IMR-90 (cell line): ENCODE measurements around the gene CAMK2G. TPM values are rescaled to one million over a fixed set of nuclear protein-coding genes. Genes with fewer than 3 reads are reported as not detected.

Experiments used
- ATAC-seq: fragments of 200-7000 bp; cut with Tn5 transposase; 2 replicates; pipeline ENCODE4 v1.9.1; 2020; ENCODE audit warnings: low read depth, mild to moderate bottlenecking, moderate library complexity
- BruUV-seq: library from RNA; stranded (reverse); fragments of 400-500 nt; replicated peaks from 2 replicates; lab custom pipeline; 2021; lab: Mats Ljungman, UMichigan
- CTCF ChIA-PET: fragments of 300-600 bp; formaldehyde crosslinking; extraction: SDS; loops from one replicate; lab custom pipeline; 2021; ENCODE audit warnings: antibody characterized with exemption; lab: Yijun Ruan, JAX
- POLR2A ChIA-PET: fragments of 300-600 bp; sonication (Branson Sonifier 250); formaldehyde crosslinking; loops from one replicate; lab custom pipeline; 2022; ENCODE audit warnings: antibody characterized with exemption; ENCODE audit not compliant: unreplicated experiment; lab: Charles Lee
- DNase-seq: peaks from one replicate; pipeline ENCODE4 v3.0.0; 2013
- H2AFZ ChIP-seq: replicated peaks from 2 replicates; pipeline ENCODE3; 2013; ENCODE audit warnings: low read length, mild to moderate bottlenecking; ENCODE audit not compliant: poor library complexity
- H2AK5ac ChIP-seq: 2 replicates; pipeline ENCODE4 v1.6.1; 2013; ENCODE audit warnings: low read depth, low read length, inconsistent platforms
- H2AK9ac ChIP-seq: replicated peaks from 2 replicates; pipeline ENCODE3; 2013; ENCODE audit warnings: mild to moderate bottlenecking, low read depth, low read length, moderate library complexity; ENCODE audit not compliant: poor library complexity
- H2BK120ac ChIP-seq: 2 replicates; pipeline ENCODE4 v1.6.1; 2013; ENCODE audit warnings: low read depth, low read length, inconsistent platforms
- H2BK15ac ChIP-seq: 3 replicates; pipeline ENCODE4 v1.6.1; 2013; ENCODE audit warnings: low read depth, low read length, inconsistent platforms
- H2BK20ac ChIP-seq: 2 replicates; pipeline ENCODE4 v1.6.1; 2013; ENCODE audit warnings: low read depth, mild to moderate bottlenecking, inconsistent platforms, low read length, moderate library complexity
- H2BK5ac ChIP-seq: 2 replicates; pipeline ENCODE4 v1.6.1; 2013; ENCODE audit warnings: mild to moderate bottlenecking, low read depth, low read length, inconsistent platforms; ENCODE audit not compliant: poor library complexity, severe bottlenecking
- H3K14ac ChIP-seq: replicated peaks from 2 replicates; pipeline ENCODE4 v1.6.1; 2013; ENCODE audit warnings: low read depth, low read length, inconsistent platforms
- H3K18ac ChIP-seq: 2 replicates; pipeline ENCODE4 v1.6.1; 2013; ENCODE audit warnings: low read depth, low read length, control low read depth
- H3K23ac ChIP-seq: 2 replicates; pipeline ENCODE4 v1.6.1; 2013; ENCODE audit warnings: low read depth, low read length, inconsistent platforms
- H3K27ac ChIP-seq: 2 replicates; pipeline ENCODE4 v1.5.1; 2013; ENCODE audit warnings: mild to moderate bottlenecking, control low read depth, low read length; ENCODE audit not compliant: insufficient read depth
- H3K27me3 ChIP-seq: 2 replicates; pipeline ENCODE4 v1.6.1; 2013; ENCODE audit warnings: low read length; ENCODE audit not compliant: control insufficient read depth, insufficient read depth
- H3K36me3 ChIP-seq: 2 replicates; pipeline ENCODE4 v1.6.1; 2013; ENCODE audit warnings: low read length, mixed read lengths; ENCODE audit not compliant: control insufficient read depth, insufficient read depth
- H3K4ac ChIP-seq: 2 replicates; pipeline ENCODE4 v1.6.1; 2013; ENCODE audit warnings: low read depth, low read length, inconsistent platforms
- H3K4me1 ChIP-seq: 2 replicates; pipeline ENCODE4 v1.6.1; 2013; ENCODE audit warnings: low read length, mixed read lengths; ENCODE audit not compliant: control insufficient read depth, insufficient read depth
- H3K4me2 ChIP-seq: 2 replicates; pipeline ENCODE4 v1.6.1; 2013; ENCODE audit warnings: low read depth, mild to moderate bottlenecking, control low read depth, low read length, moderate library complexity
- H3K4me3 ChIP-seq: 2 replicates; pipeline ENCODE4 v1.5.1; 2013; ENCODE audit warnings: low read depth, mild to moderate bottlenecking, control low read depth, low read length, moderate library complexity; ENCODE audit not compliant: insufficient read depth
- H3K56ac ChIP-seq: 2 replicates; pipeline ENCODE4 v1.6.1; 2013; ENCODE audit warnings: low read length, inconsistent platforms; ENCODE audit not compliant: insufficient read depth; ENCODE audit errors: extremely low read depth
- H3K79me1 ChIP-seq, 2 experiments: 2 replicates each; pipeline ENCODE4 v1.6.1; 2013; ENCODE audit warnings: low read length in 2 of 2, inconsistent platforms in 1 of 2, low read depth in 1 of 2
- H3K9ac ChIP-seq: 2 replicates; pipeline ENCODE4 v1.6.1; 2013; ENCODE audit warnings: low read depth, low read length, control low read depth
- H3K9me1 ChIP-seq: 2 replicates; pipeline ENCODE4 v1.6.1; 2013; ENCODE audit warnings: low read length, inconsistent platforms; ENCODE audit not compliant: insufficient read depth
- H3K9me3 ChIP-seq: 2 replicates; pipeline ENCODE4 v1.6.1; 2013; ENCODE audit warnings: low read length; ENCODE audit not compliant: control insufficient read depth, insufficient read depth
- H4K20me1 ChIP-seq: 2 replicates; pipeline ENCODE4 v1.6.1; 2013; ENCODE audit warnings: low read length, inconsistent platforms; ENCODE audit not compliant: insufficient read depth
- H4K5ac ChIP-seq: 2 replicates; pipeline ENCODE4 v1.6.1; 2013; ENCODE audit warnings: mild to moderate bottlenecking, low read depth, low read length, control low read depth
- H4K8ac ChIP-seq, 2 experiments: 2 replicates each; pipeline ENCODE4 v1.6.1; 2013; ENCODE audit warnings: low read depth in 2 of 2, low read length in 2 of 2, control low read depth in 1 of 2, inconsistent platforms in 1 of 2
- H4K91ac ChIP-seq: 2 replicates; pipeline ENCODE4 v1.6.1; 2013; ENCODE audit warnings: low read depth, low read length, inconsistent platforms; ENCODE audit not compliant: insufficient read depth
- CEBPB ChIP-seq: IDR thresholded peaks from 2 replicates; pipeline ENCODE4 v1.6.1; 2012; ENCODE audit warnings: low read depth, low read length, improper control_type of control experiment
- FOS ChIP-seq: fragments of 150-350 bp; IDR thresholded peaks from 2 replicates; pipeline ENCODE4 v1.6.1; 2016; ENCODE audit warnings: low read depth, low read length
- MAZ ChIP-seq: IDR thresholded peaks from 2 replicates; pipeline ENCODE4 v1.6.1; 2012; ENCODE audit warnings: low read depth, mild to moderate bottlenecking, low read length, improper control_type of control experiment, moderate library complexity, borderline replicate concordance
- MXI1 ChIP-seq: IDR thresholded peaks from 2 replicates; pipeline ENCODE4 v1.6.1; 2012; ENCODE audit warnings: low read depth, mild to moderate bottlenecking, low read length, moderate library complexity, borderline replicate concordance
- NFE2L2 ChIP-seq: fragments of 150-350 bp; IDR thresholded peaks from 2 replicates; pipeline ENCODE4 v1.6.1; 2016; ENCODE audit warnings: low read depth, mild to moderate bottlenecking, low read length
- RAD21 ChIP-seq: IDR thresholded peaks from 2 replicates; pipeline ENCODE4 v1.6.1; 2012; ENCODE audit warnings: low read length, improper control_type of control experiment
- RCOR1 ChIP-seq: IDR thresholded peaks from 2 replicates; pipeline ENCODE4 v1.6.1; 2012; ENCODE audit warnings: mild to moderate bottlenecking, low read length, improper control_type of control experiment; ENCODE audit not compliant: insufficient replicate concordance
- RFX5 ChIP-seq: IDR thresholded peaks from 2 replicates; pipeline ENCODE4 v1.8.0; 2012; ENCODE audit warnings: low read depth, mild to moderate bottlenecking, low read length, moderate library complexity
- SMC3 ChIP-seq: fragments of 150-350 bp; IDR thresholded peaks from 2 replicates; pipeline ENCODE4 v1.6.1; 2016; ENCODE audit warnings: low read depth, mild to moderate bottlenecking, antibody characterized with exemption, low read length, moderate library complexity
- WGBS, 2 experiments: methylation state at CpG; one replicate each; pipeline versions ENCODE4 v1.1.5 to v1.1.7; 2013; ENCODE audit warnings: missing lambda C conversion rate in 2 of 2; ENCODE audit not compliant: insufficient read length in 1 of 2; ENCODE audit errors: extremely low coverage in 2 of 2; 5-methylcytosine and 5-hydroxymethylcytosine counted together
- dilution Hi-C: fragments of 300-500 bp; cut with HindIII; formaldehyde crosslinking; loops from one replicate; pipeline ENCODE4 v1.14.3; 2018; ENCODE audit warnings: low sequenced_read_pairs; ENCODE audit not compliant: unreplicated experiment
- in situ Hi-C: fragments of 300-500 bp; cut with MboI; formaldehyde crosslinking; loops from 3 replicates; pipeline ENCODE4 v1.14.3; 2019; ENCODE audit warnings: low sequenced_read_pairs, inconsistent platforms, mixed read lengths
- intact Hi-C: fragments of 100-400 bp; cut with micrococcal nuclease; formaldehyde crosslinking; loops from 2 replicates; pipeline ENCODE4 v1.10.0; 2022
- polyA plus RNA-seq, 3 experiments: library from polyadenylated mRNA; depleted of rRNA; stranded (reverse); fragments of >200 nt; gene quantifications; 2 replicates each; pipeline ENCODE4 v1.2.3, GENCODE V29; 2012; ENCODE audit warnings: low replicate concordance in 1 of 3
- total RNA-seq: library from RNA; depleted of rRNA; stranded (reverse); fragments of >200 nt; gene quantifications from 2 replicates; pipeline ENCODE4 v1.2.3, GENCODE V29; 2012
- TF ChIP-seq, protein P1 (sequence below): conservative IDR thresholded peaks from 2 replicates; pipeline ENCODE4 v1.5.1; 2012; ENCODE audit warnings: mild to moderate bottlenecking, low read depth, low read length, improper control_type of control experiment

Gene CAMK2G
- total and polyA plus RNA-seq, 2 of the 4 experiments (the other 2 are of a cell fraction), result 20.4 to 25.4 TPM

DNA sequence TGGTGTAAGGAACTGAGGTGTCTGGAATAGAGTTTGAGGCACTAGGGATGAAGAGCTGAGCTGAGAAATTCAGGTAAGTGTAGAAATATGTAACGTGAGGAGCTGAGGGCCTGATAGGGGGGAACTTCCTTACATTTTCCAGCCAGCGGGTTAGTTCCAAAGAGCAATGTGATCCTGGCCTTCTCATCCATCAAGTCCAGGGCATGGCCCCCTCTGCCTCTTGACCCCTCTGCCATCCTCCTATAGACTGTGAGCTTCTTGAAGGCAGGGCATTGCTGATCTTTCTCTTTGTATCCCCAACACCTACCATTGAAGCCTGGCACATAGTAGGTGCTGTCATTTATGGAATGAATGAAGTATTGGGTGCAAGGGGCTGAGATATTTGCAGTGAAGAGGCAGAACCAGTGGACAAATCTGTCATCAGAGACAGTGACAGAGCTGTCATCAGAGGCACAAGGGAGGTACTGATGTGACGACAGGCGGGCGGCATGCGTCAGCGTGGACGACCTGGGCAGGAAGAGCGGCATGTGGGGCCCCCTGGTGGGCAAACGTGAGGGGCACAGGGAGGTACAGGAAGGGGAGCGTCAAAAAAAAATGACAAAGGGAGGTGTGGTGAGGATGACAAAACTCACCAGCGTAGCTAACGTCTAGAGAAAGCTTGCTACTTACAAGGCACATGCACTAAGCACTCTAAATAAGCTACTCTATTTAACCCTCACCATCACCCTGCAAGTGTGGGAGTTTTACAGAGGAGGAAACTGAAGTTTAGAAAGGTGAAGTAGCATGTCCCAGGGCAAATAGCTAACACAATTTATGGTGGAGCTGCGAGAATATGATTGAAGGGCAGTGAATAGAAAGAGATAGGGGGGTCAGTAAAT, 5.2 kb upstream of the CAMK2G start:
- Histone ChIP-seq H3K4me2 (no peak overlapping the region), H3K18ac (no peak overlapping the region), H3K9me1 (peaks cover 6% of the 10 kb centered on the region), H2AK5ac (peak overlapping the region; percentile 65; the same call in 1 of the 2 replicates), H4K20me1 (no peaks in the 10 kb centered on the region), H3K4ac (peak overlapping the region; percentile 26; the same call in 1 of the 2 replicates), H3K27ac (no peak overlapping the region), H2BK15ac (no peak overlapping the region), H3K56ac (no peak overlapping the region), H2BK5ac (no peak overlapping the region), H3K79me1 (peaks cover 0 to 3% of the 10 kb centered on the region in 2 experiments; a peak in 1 of 4 replicates), H3K9me3 (no peaks in the 10 kb centered on the region), H2AFZ (peak overlapping the region; percentile 80), H3K4me3 (no peak overlapping the region), H4K5ac (no peak overlapping the region), H3K36me3 (no peaks in the 10 kb centered on the region), H3K27me3 (no peaks in the 10 kb centered on the region), H4K8ac (peak overlapping the region in 1 of 2 experiments; percentile 49; a peak in 1 of 4 replicates), H2BK20ac (peak overlapping the region; percentile 19; the same call in 1 of the 2 replicates), H3K23ac (no peak overlapping the region), H3K9ac (no peak overlapping the region), H3K14ac (no peak overlapping the region), H2AK9ac (peak overlapping the region; percentile 34), H4K91ac (peak overlapping the region; percentile 10; the same call in 1 of the 2 replicates), H2BK120ac (no peak overlapping the region), H3K4me1 (peaks cover 2% of the 10 kb centered on the region; the same call in 1 of the 2 replicates)
- in situ Hi-C loops, result no loop called here
- WGBS, 2 experiments, result 0% methylated on average over 1 of the region's 14 CpGs; no CpG with 5 or more reads in 1 of the 2 experiments
- no TSS peak for BruUV-seq
- ATAC-seq, result peak; percentile 75
- intact Hi-C loops, result loop anchor here (1.0 kb wide), 1 partner anchor 30 kb away; no protein-coding TSS in a partner anchor
- dilution Hi-C loops, result no loop called here
- peak; percentile 71; the same call in 1 of the 2 replicates for TF ChIP-seq MXI1
- no peak for TF ChIP-seq RFX5
- TF ChIP-seq, protein P1, sequence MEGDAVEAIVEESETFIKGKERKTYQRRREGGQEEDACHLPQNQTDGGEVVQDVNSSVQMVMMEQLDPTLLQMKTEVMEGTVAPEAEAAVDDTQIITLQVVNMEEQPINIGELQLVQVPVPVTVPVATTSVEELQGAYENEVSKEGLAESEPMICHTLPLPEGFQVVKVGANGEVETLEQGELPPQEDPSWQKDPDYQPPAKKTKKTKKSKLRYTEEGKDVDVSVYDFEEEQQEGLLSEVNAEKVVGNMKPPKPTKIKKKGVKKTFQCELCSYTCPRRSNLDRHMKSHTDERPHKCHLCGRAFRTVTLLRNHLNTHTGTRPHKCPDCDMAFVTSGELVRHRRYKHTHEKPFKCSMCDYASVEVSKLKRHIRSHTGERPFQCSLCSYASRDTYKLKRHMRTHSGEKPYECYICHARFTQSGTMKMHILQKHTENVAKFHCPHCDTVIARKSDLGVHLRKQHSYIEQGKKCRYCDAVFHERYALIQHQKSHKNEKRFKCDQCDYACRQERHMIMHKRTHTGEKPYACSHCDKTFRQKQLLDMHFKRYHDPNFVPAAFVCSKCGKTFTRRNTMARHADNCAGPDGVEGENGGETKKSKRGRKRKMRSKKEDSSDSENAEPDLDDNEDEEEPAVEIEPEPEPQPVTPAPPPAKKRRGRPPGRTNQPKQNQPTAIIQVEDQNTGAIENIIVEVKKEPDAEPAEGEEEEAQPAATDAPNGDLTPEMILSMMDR, result peak; percentile 91
- TF ChIP-seq FOS, result no peak
- TF ChIP-seq RAD21, result peak; percentile 81
- TF ChIP-seq RCOR1, result peak; percentile 59
- TF ChIP-seq CEBPB, result peak; percentile 2; the same call in 1 of the 2 replicates
- 0 out of 2 replicates have a peak, but pooled peaks have one; percentile 7 for TF ChIP-seq NFE2L2
- TF ChIP-seq SMC3, result peak; percentile 85
- TF ChIP-seq MAZ, result peak; percentile 63; the same call in 1 of the 2 replicates
- ChIA-PET CTCF (interaction anchor here (0.6 to 2.9 kb wide), 23 partner anchors 10 to 431 kb away, joined by 3 to 32 read pairs (median 3); partner anchors contain the start of gene PLAU), POLR2A (no interaction called here)
- DNase-seq, result peak; percentile 75
